ENCODE results near the gene C4orf50. TPM values are rescaled to one million over a fixed set of nuclear protein-coding genes. Genes with fewer than 3 reads are reported as not detected.

The C4orf50 gene
- total RNA-seq, 5 donors from 2014 or later (not counting 1 experiment from before 2014, with no cell fraction given): 0.28 to 3.0 (median 0.54) TPM

DNA sequence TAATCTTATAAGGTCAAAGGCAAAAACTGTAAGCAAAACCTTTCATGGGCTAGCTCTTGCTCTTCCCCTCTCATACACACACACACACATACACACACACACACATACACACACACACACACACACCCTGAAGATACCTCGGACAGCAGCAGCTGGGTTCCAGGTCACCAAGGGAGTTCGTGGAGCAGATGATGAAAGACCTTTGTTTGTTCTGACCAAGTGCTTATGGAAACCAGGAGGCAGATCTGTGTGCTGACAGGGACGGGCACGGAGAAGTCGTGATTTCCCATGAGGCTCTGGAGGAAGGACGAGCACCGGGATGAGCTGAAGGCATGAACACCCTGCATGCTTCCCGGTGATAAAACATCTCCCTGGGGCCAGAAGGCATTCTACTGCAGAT is 90.0 kb downstream of the C4orf50 start:
- Histone ChIP-seq H3K9me3 (no peaks in the 10 kb centered on the region), H3K27ac (ENCODE audit: low read length) (no peak overlapping the region), H3K4me1 (ENCODE audit: control insufficient read depth in 1 of 2, extremely low read depth in 1 of 2, insufficient read depth in 2 of 2, low read length in 2 of 2) (no peaks in the 10 kb centered on the region), H3K4me3 (ENCODE audit: control insufficient read depth in 1 of 2, extremely low read depth in 1 of 2, low read length in 1 of 2) (no peak overlapping the region), H3K27me3 (replicated peaks in 1 of 2; ENCODE audit: control insufficient read depth in 2 of 2, extremely low read depth in 1 of 2, insufficient read depth in 2 of 2, low read length in 1 of 2) (peaks cover 0 to 24% of the 10 kb centered on the region in 2 experiments), H3K36me3 (ENCODE audit: control insufficient read depth in 2 of 2, extremely low read depth in 1 of 2, insufficient read depth in 1 of 2, low read length in 1 of 2) (no peaks in the 10 kb centered on the region)
- Mint-ChIP-seq H3K9me3 (no peaks in the 10 kb centered on the region), H3K4me3 (no peak overlapping the region), H3K27me3 (peaks cover 7 to 11% of the 10 kb centered on the region in 2 donors), H3K4me1 (no peaks in the 10 kb centered on the region), H3K27ac (no peak overlapping the region), H3K36me3 (no peaks in the 10 kb centered on the region)
- DNase-seq (no peak), ATAC-seq (replicated peaks in 1 of 4) (no peak)
- WGBS (ENCODE audit: insufficient coverage): 88% methylated on average over 6 of the region's 8 CpGs
- CTCF ChIA-PET: no interaction called here
- POLR2A ChIA-PET: no interaction called here

- no peaks in the 10 kb centered on the region for H3K36me3 Mint-ChIP-seq
- no peaks in the 10 kb centered on the region for H3K4me1 ChIP-seq (ENCODE audit: control insufficient read depth in 1 of 2, extremely low read depth in 1 of 2, insufficient read depth in 2 of 2, low read length in 2 of 2)
- H3K36me3 ChIP-seq (ENCODE audit: control insufficient read depth in 2 of 2, extremely low read depth in 1 of 2, insufficient read depth in 1 of 2, low read length in 1 of 2): no peaks in the 10 kb centered on the region
- no peak overlapping the region for H3K27ac ChIP-seq (ENCODE audit: low read length)
- H3K4me3 Mint-ChIP-seq: no peak overlapping the region
- no peak overlapping the region for H3K4me3 ChIP-seq (ENCODE audit: control insufficient read depth in 1 of 2, extremely low read depth in 1 of 2, low read length in 1 of 2)
- DNase-seq (no peak), ATAC-seq (replicated peaks in 1 of 4) (no peak)
- H3K27me3 Mint-ChIP-seq: peaks cover 5 to 16% of the 10 kb centered on the region in 2 donors
- ChIA-PET CTCF (no interaction called here), POLR2A (no interaction called here)
- no peaks in the 10 kb centered on the region for H3K4me1 Mint-ChIP-seq
- no peak overlapping the region for H3K27ac Mint-ChIP-seq
- H3K9me3 Mint-ChIP-seq: peaks cover 0 to 3% (median 0%) of the 10 kb centered on the region in 3 donors
- WGBS (ENCODE audit: insufficient coverage): 100% methylated on average over 1 of the region's 4 CpGs
- no peaks in the 10 kb centered on the region for H3K9me3 ChIP-seq
- peaks cover 0 to 23% of the 10 kb centered on the region in 2 experiments for H3K27me3 ChIP-seq (replicated peaks in 1 of 2; ENCODE audit: control insufficient read depth in 2 of 2, extremely low read depth in 1 of 2, insufficient read depth in 2 of 2, low read length in 1 of 2)
Measured at GRCh38 chr4:5927747-5928146, 90.5 kb downstream of the C4orf50 start.

GRCh38 chr4:5927116-5927515 is 91.1 kb downstream of the C4orf50 start:
- no peak overlapping the region for H3K4me3 Mint-ChIP-seq
- no peaks in the 10 kb centered on the region for H3K4me1 Mint-ChIP-seq
- DNase-seq (no peak), ATAC-seq (replicated peaks in 1 of 4) (no peak)
- Histone ChIP-seq H3K36me3 (ENCODE audit: control insufficient read depth in 2 of 2, extremely low read depth in 1 of 2, insufficient read depth in 1 of 2, low read length in 1 of 2) (no peaks in the 10 kb centered on the region), H3K4me1 (ENCODE audit: control insufficient read depth in 1 of 2, extremely low read depth in 1 of 2, insufficient read depth in 2 of 2, low read length in 2 of 2) (no peaks in the 10 kb centered on the region), H3K27me3 (replicated peaks in 1 of 2; ENCODE audit: control insufficient read depth in 2 of 2, extremely low read depth in 1 of 2, insufficient read depth in 2 of 2, low read length in 1 of 2) (peaks cover 0 to 20% of the 10 kb centered on the region in 2 experiments), H3K4me3 (ENCODE audit: control insufficient read depth in 1 of 2, extremely low read depth in 1 of 2, low read length in 1 of 2) (no peak overlapping the region), H3K9me3 (no peaks in the 10 kb centered on the region), H3K27ac (ENCODE audit: low read length) (no peak overlapping the region)
- CTCF ChIA-PET: no interaction called here
- POLR2A ChIA-PET: no interaction called here
- H3K27me3 Mint-ChIP-seq: peaks cover 6 to 16% of the 10 kb centered on the region in 2 donors
- no peaks in the 10 kb centered on the region for H3K36me3 Mint-ChIP-seq
- H3K9me3 Mint-ChIP-seq: peaks cover 0 to 3% (median 0%) of the 10 kb centered on the region in 3 donors
- 79% methylated on average over 2 of the region's 3 CpGs for WGBS (ENCODE audit: insufficient coverage)
- H3K27ac Mint-ChIP-seq: no peak overlapping the region

DNA sequence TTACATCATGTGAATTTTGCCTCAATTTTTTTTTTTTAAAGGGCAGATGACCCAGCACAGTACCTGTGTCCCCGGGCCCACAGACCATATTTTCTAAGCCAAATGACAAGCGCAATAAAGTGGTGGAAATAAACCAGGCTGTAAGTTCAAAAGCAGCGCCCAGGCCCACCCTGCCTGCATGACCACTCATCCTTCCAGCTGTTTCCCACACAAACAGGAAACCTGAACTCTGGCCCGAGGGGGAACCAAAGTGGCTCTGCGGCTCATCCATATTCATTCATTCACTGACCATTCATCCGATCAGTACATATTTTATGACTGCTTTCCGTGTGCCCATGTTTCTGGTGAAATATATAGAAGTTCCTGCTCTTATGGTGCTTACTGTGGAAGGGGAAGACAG is 91.6 kb downstream of the C4orf50 start:
- WGBS (ENCODE audit: insufficient coverage): 40% methylated on average over 2 of the region's 7 CpGs
- H3K27ac ChIP-seq (ENCODE audit: low read length): no peak overlapping the region
- H3K27me3 Mint-ChIP-seq: peaks cover 6 to 16% of the 10 kb centered on the region in 2 donors
- DNase-seq (no peak), ATAC-seq (replicated peaks in 1 of 4) (no peak)
- H3K4me3 Mint-ChIP-seq: no peak overlapping the region
- POLR2A ChIA-PET: no interaction called here
- no peak overlapping the region for H3K4me3 ChIP-seq (ENCODE audit: control insufficient read depth in 1 of 2, extremely low read depth in 1 of 2, low read length in 1 of 2)
- H3K36me3 Mint-ChIP-seq: no peaks in the 10 kb centered on the region
- H3K9me3 Mint-ChIP-seq: peaks cover 0 to 3% (median 0%) of the 10 kb centered on the region in 3 donors
- no peaks in the 10 kb centered on the region for H3K9me3 ChIP-seq
- no peak overlapping the region for H3K27ac Mint-ChIP-seq
- no peaks in the 10 kb centered on the region for H3K4me1 ChIP-seq (ENCODE audit: control insufficient read depth in 1 of 2, extremely low read depth in 1 of 2, insufficient read depth in 2 of 2, low read length in 2 of 2)
- H3K36me3 ChIP-seq (ENCODE audit: control insufficient read depth in 2 of 2, extremely low read depth in 1 of 2, insufficient read depth in 1 of 2, low read length in 1 of 2): no peaks in the 10 kb centered on the region
- H3K27me3 ChIP-seq (replicated peaks in 1 of 2; ENCODE audit: control insufficient read depth in 2 of 2, extremely low read depth in 1 of 2, insufficient read depth in 2 of 2, low read length in 1 of 2): peaks cover 0 to 19% of the 10 kb centered on the region in 2 experiments
- CTCF ChIA-PET: no interaction called here
- no peaks in the 10 kb centered on the region for H3K4me1 Mint-ChIP-seq

GRCh38 chr4:5925419-5926200 is 92.6 kb downstream of the C4orf50 start:
- CTCF ChIA-PET: no interaction called here

GRCh38 chr4:5924461-5925125 is 93.6 kb downstream of the C4orf50 start:
- Mint-ChIP-seq H3K36me3 (no peaks in the 10 kb centered on the region), H3K27me3 (peaks cover 14 to 28% of the 10 kb centered on the region in 2 donors), H3K4me1 (no peaks in the 10 kb centered on the region), H3K9me3 (peaks cover 0 to 3% (median 0%) of the 10 kb centered on the region in 3 donors), H3K27ac (no peak overlapping the region), H3K4me3 (no peak overlapping the region)
- WGBS (ENCODE audit: insufficient coverage): 81% methylated on average over 9 of the region's 12 CpGs
- POLR2A ChIA-PET: no interaction called here
- H3K9me3 ChIP-seq: no peaks in the 10 kb centered on the region
- H3K36me3 ChIP-seq (ENCODE audit: control insufficient read depth in 2 of 2, extremely low read depth in 1 of 2, insufficient read depth in 1 of 2, low read length in 1 of 2): no peaks in the 10 kb centered on the region
- no peak overlapping the region for H3K27ac ChIP-seq (ENCODE audit: low read length)
- CTCF ChIA-PET: no interaction called here
- no peak for ATAC-seq (replicated peaks in 1 of 4)
- no peaks in the 10 kb centered on the region for H3K4me1 ChIP-seq (ENCODE audit: control insufficient read depth in 1 of 2, extremely low read depth in 1 of 2, insufficient read depth in 2 of 2, low read length in 2 of 2)
- no peak overlapping the region for H3K4me3 ChIP-seq (ENCODE audit: control insufficient read depth in 1 of 2, extremely low read depth in 1 of 2, low read length in 1 of 2)
- H3K27me3 ChIP-seq (replicated peaks in 1 of 2; ENCODE audit: control insufficient read depth in 2 of 2, extremely low read depth in 1 of 2, insufficient read depth in 2 of 2, low read length in 1 of 2): peaks cover 0 to 22% of the 10 kb centered on the region in 2 experiments
- no peak for DNase-seq

More at GRCh38 chr4:5925419-5926200, 92.6 kb downstream of the C4orf50 start:
- Mint-ChIP-seq H3K27me3 (peaks cover 13 to 24% of the 10 kb centered on the region in 2 donors), H3K4me3 (no peak overlapping the region), H3K4me1 (no peaks in the 10 kb centered on the region), H3K36me3 (no peaks in the 10 kb centered on the region), H3K9me3 (peaks cover 0 to 3% (median 0%) of the 10 kb centered on the region in 3 donors), H3K27ac (no peak overlapping the region)
- peaks cover 0 to 22% of the 10 kb centered on the region in 2 experiments for H3K27me3 ChIP-seq (replicated peaks in 1 of 2; ENCODE audit: control insufficient read depth in 2 of 2, extremely low read depth in 1 of 2, insufficient read depth in 2 of 2, low read length in 1 of 2)
- H3K4me1 ChIP-seq (ENCODE audit: control insufficient read depth in 1 of 2, extremely low read depth in 1 of 2, insufficient read depth in 2 of 2, low read length in 2 of 2): no peaks in the 10 kb centered on the region
- H3K4me3 ChIP-seq (ENCODE audit: control insufficient read depth in 1 of 2, extremely low read depth in 1 of 2, low read length in 1 of 2): no peak overlapping the region
- H3K9me3 ChIP-seq: no peaks in the 10 kb centered on the region
- no peak for DNase-seq
- H3K27ac ChIP-seq (ENCODE audit: low read length): no peak overlapping the region
- WGBS (ENCODE audit: insufficient coverage): 70% methylated on average over 7 of the region's 16 CpGs
- ATAC-seq (replicated peaks in 1 of 4): no peak
- no peaks in the 10 kb centered on the region for H3K36me3 ChIP-seq (ENCODE audit: control insufficient read depth in 2 of 2, extremely low read depth in 1 of 2, insufficient read depth in 1 of 2, low read length in 1 of 2)
- POLR2A ChIA-PET: no interaction called here

Data from T-cell (primary cell).